Measurements from ENCODE around the gene SPNS2. TPM values are rescaled to one million over a fixed set of nuclear protein-coding genes. Genes with fewer than 3 reads are reported as not detected.

The SPNS2 gene
- polyA plus RNA-seq, 4 donors: 31.2 to 52.7 (median 44.5) TPM

- DNase-seq (ENCODE audit: low read depth in 4 of 4, low spot score in 3 of 4): no peak
Measured at GRCh38 chr17:4503283-4504025, 4.8 kb downstream of the SPNS2 start.

GRCh38 chr17:4504188-4504587 is 5.5 kb downstream of the SPNS2 start:
- no peak for DNase-seq (ENCODE audit: low read depth in 4 of 4, low spot score in 3 of 4)

- DNase-seq (ENCODE audit: low read depth in 4 of 4, low spot score in 3 of 4): no peak
Measured at GRCh38 chr17:4505187-4505586, 6.5 kb downstream of the SPNS2 start.

GRCh38 chr17:4506175-4506813 is 7.6 kb downstream of the SPNS2 start:
- no peak for DNase-seq (ENCODE audit: low read depth in 4 of 4, low spot score in 3 of 4)

- no peak for DNase-seq (ENCODE audit: low read depth in 4 of 4, low spot score in 3 of 4)
Measured at GRCh38 chr17:4506892-4507291, 8.2 kb downstream of the SPNS2 start.

GRCh38 chr17:4507361-4508111 is 8.9 kb downstream of the SPNS2 start:
- no peak for DNase-seq (ENCODE audit: low read depth in 4 of 4, low spot score in 3 of 4)

GRCh38 chr17:4508207-4508606 is 9.5 kb downstream of the SPNS2 start:
- DNase-seq (ENCODE audit: low read depth in 4 of 4, low spot score in 3 of 4): no peak

GRCh38 chr17:4509401-4509800 is 10.7 kb downstream of the SPNS2 start:
- no peak for DNase-seq (ENCODE audit: low read depth in 4 of 4, low spot score in 3 of 4)

- no peak for DNase-seq (ENCODE audit: low read depth in 4 of 4, low spot score in 3 of 4)
Measured at GRCh38 chr17:4509923-4510617, 11.4 kb downstream of the SPNS2 start.

- DNase-seq (ENCODE audit: low read depth in 4 of 4, low spot score in 3 of 4): no peak
Measured at GRCh38 chr17:4510618-4510941, 11.9 kb downstream of the SPNS2 start.

GRCh38 chr17:4511199-4511932 is 12.7 kb downstream of the SPNS2 start:
- DNase-seq (ENCODE audit: low read depth in 4 of 4, low spot score in 3 of 4): no peak

- no peak for DNase-seq (ENCODE audit: low read depth in 4 of 4, low spot score in 3 of 4)
Measured at GRCh38 chr17:4512156-4513112, 13.8 kb downstream of the SPNS2 start.

GRCh38 chr17:4513113-4514032 is 14.7 kb downstream of the SPNS2 start:
- DNase-seq (ENCODE audit: low read depth in 4 of 4, low spot score in 3 of 4): no peak

- DNase-seq (ENCODE audit: low read depth in 4 of 4, low spot score in 3 of 4): peak in 3 of 4 donors; percentile 46 to 67 (median 52)
Measured at GRCh38 chr17:4514206-4514605, 15.5 kb downstream of the SPNS2 start.

GRCh38 chr17:4514779-4515178 is 16.1 kb downstream of the SPNS2 start:
- no peak for DNase-seq (ENCODE audit: low read depth in 4 of 4, low spot score in 3 of 4)

- no peak for DNase-seq (ENCODE audit: low read depth in 4 of 4, low spot score in 3 of 4)
Measured at GRCh38 chr17:4515501-4515900, 16.8 kb downstream of the SPNS2 start.

GRCh38 chr17:4516735-4517134 is 18.1 kb downstream of the SPNS2 start:
- no peak for DNase-seq (ENCODE audit: low read depth in 4 of 4, low spot score in 3 of 4)

GRCh38 chr17:4518901-4519300 is 20.2 kb downstream of the SPNS2 start:
- no peak for DNase-seq (ENCODE audit: low read depth in 4 of 4, low spot score in 3 of 4)
